Astrocyte (in vitro differentiated cells and primary cell): ENCODE measurements around the gene PRR20C.
"Not testable (repeated sequence)": the region's sequence is repeated elsewhere in the genome, so short reads cannot be mapped to it uniquely, and the experiment has no call there.

Experiments used
- CTCF ChIP-seq: IDR thresholded peaks from 2 replicates; pipeline ENCODE4 v1.5.1; 2011; ENCODE audit warnings: low read depth, mild to moderate bottlenecking, inconsistent platforms, low read length, moderate library complexity; ENCODE audit not compliant: insufficient read depth
- EZH2 ChIP-seq: IDR thresholded peaks from 2 replicates; pipeline ENCODE4 v1.6.1; 2012; ENCODE audit warnings: mild to moderate bottlenecking, low read length, inconsistent platforms; ENCODE audit not compliant: insufficient read depth

GRCh38 chr13:57166897-57167296, 13.0 kb downstream of the PRR20C start, which contains the start of gene PRR20E:
- TF ChIP-seq CTCF, EZH2: not testable (repeated sequence)
